GM10847 (cell line): ENCODE measurements around the gene TNIP1.

Source experiments
- POLR2A ChIP-seq: IDR thresholded peaks from 2 replicates; pipeline ENCODE4 v1.6.1; 2011; ENCODE audit not compliant: insufficient read length; ENCODE audit errors: extremely low read depth

Gene TNIP1

GRCh38 chr5:151080613-151081430 is at the start of gene TNIP1:
TSS of gene TNIP1 (minus strand) at chr5:151081034. CDS start at chr5:151065095, 15,939 bp downstream.
- TF ChIP-seq POLR2A: peak; percentile 24

- TF ChIP-seq POLR2A: no peak
Observed at GRCh38 chr5:151130235-151130921, 49.5 kb upstream of the TNIP1 start.

GRCh38 chr5:151128817-151129216 is 48.0 kb upstream of the TNIP1 start:
- no peak for TF ChIP-seq POLR2A

GRCh38 chr5:151127926-151128325 is 47.1 kb upstream of the TNIP1 start:
- no peak for TF ChIP-seq POLR2A

- no peak for TF ChIP-seq POLR2A
Observed at GRCh38 chr5:151126199-151126645, 45.4 kb upstream of the TNIP1 start.

- TF ChIP-seq POLR2A: no peak
Observed at GRCh38 chr5:151125421-151125820, 44.6 kb upstream of the TNIP1 start.

GRCh38 chr5:151123897-151124751 is 43.3 kb upstream of the TNIP1 start:
- TF ChIP-seq POLR2A: no peak

GRCh38 chr5:151122828-151123227 is 42.0 kb upstream of the TNIP1 start:
- TF ChIP-seq POLR2A: no peak

- TF ChIP-seq POLR2A: no peak
Observed at GRCh38 chr5:151121665-151122064, 40.8 kb upstream of the TNIP1 start.

- TF ChIP-seq POLR2A: no peak
Observed at GRCh38 chr5:151121095-151121494, 40.3 kb upstream of the TNIP1 start.

- no peak for TF ChIP-seq POLR2A
Observed at GRCh38 chr5:151118913-151119575, 38.2 kb upstream of the TNIP1 start.

- TF ChIP-seq POLR2A: no peak
Observed at GRCh38 chr5:151115272-151115905, 34.6 kb upstream of the TNIP1 start.

- no peak for TF ChIP-seq POLR2A
Observed at GRCh38 chr5:151113651-151114050, 32.8 kb upstream of the TNIP1 start.

- no peak for TF ChIP-seq POLR2A
Observed at GRCh38 chr5:151110992-151111391, 30.2 kb upstream of the TNIP1 start.
